ENCODE data around the gene CIZ1.

CIZ1 gene

GRCh38 chr9:128159784-128160602 lies 31.4 kb downstream of the CIZ1 start, which contains the start of gene BBLN:
TSS of gene BBLN (plus strand) at chr9:128160265. CDS start at chr9:128160408, 143 bp downstream.
- DNase-seq, result peak; percentile 86

- DNase-seq, result peak; percentile 56
Measured at GRCh38 chr9:128159522-128159783, 31.9 kb downstream of the CIZ1 start.

GRCh38 chr9:128155736-128156500 lies 35.5 kb downstream of the CIZ1 start:
- no peak for DNase-seq

- DNase-seq, result no peak
Measured at GRCh38 chr9:128153947-128154695, 37.3 kb downstream of the CIZ1 start.

- DNase-seq, result no peak
Measured at GRCh38 chr9:128153060-128153946, 38.1 kb downstream of the CIZ1 start.

- DNase-seq, result no peak
Measured at GRCh38 chr9:128152133-128153059, 39.0 kb downstream of the CIZ1 start.

GRCh38 chr9:128151309-128152132 lies 39.9 kb downstream of the CIZ1 start:
- no peak for DNase-seq

GRCh38 chr9:128150594-128151308 lies 40.6 kb downstream of the CIZ1 start:
- peak; percentile 78 for DNase-seq

- peak; percentile 88 for DNase-seq
Measured at GRCh38 chr9:128149951-128150593, 41.3 kb downstream of the CIZ1 start.

- no peak for DNase-seq
Measured at GRCh38 chr9:128149001-128149701, 42.2 kb downstream of the CIZ1 start, which contains the start of gene LCN2. TSS of gene LCN2 (plus strand) at chr9:128149453. CDS start at chr9:128149526, 73 bp downstream.

- no peak for DNase-seq
Measured at GRCh38 chr9:128148509-128149000, 42.8 kb downstream of the CIZ1 start.

GRCh38 chr9:128146591-128147120 lies 44.7 kb downstream of the CIZ1 start:
- no peak for DNase-seq

GRCh38 chr9:128145951-128146351 lies 45.4 kb downstream of the CIZ1 start:
- no peak for DNase-seq

- DNase-seq, result no peak
Measured at GRCh38 chr9:128145536-128145935, 45.8 kb downstream of the CIZ1 start.

GRCh38 chr9:128144239-128145181 lies 46.9 kb downstream of the CIZ1 start:
- DNase-seq, result no peak

GRCh38 chr9:128143525-128144238 lies 47.7 kb downstream of the CIZ1 start:
- peak; percentile 33 for DNase-seq
